ENCODE results near the gene HOXC12.

The HOXC12 gene

DNA sequence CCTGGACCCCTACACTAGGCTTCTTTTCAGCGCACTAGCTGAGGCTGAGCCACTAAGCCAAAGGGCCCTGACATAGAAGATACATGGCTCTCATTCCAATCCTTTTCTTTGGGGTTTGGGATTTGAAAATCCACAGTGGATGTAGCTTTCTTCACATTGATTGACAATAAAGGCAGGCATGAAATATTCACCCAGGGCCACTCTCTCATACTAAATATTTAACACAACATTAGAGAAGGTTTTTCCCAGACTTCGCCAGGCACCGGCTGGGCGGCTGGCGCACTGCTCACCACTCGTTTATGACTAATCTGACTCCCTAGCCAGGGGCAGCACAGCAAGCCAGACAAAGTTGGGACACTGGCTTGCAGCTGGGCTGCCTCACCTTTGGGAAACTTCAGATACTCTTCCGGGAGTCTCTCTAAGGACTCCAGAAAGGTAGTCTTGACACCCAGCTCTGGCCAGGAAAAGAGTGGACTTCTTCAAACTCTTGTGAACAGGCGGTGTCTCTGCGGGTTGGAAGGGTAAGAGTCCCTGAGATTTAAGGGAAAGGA, 17.5 kb downstream of the HOXC12 start:
- no peak for DNase-seq (ENCODE audit: low read depth)

DNA sequence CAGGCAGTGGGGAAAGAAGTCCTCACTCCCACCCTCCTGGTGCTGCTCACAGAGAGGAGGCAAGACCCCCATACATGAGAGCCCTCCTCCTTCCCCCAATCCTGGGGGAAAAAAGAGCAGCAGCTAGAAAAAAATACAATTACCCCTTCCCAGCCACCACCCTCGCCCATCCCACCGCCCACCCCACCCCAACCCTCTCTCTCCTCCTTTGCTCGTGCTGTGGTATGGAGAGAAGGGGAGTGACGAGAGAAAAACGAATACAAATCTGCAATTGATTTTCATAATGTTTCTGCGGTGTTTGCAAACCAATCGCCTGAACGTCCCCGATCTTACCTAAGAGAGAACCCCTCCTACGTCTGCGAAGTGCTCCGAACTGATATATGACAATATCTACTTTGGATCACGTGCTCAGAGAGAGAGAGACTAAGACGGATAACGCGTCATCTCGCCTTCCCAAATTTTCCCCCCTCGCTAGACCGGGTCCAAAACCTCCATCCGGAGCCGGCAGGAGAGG, 18.1 kb downstream of the HOXC12 start, which contains the start of gene HOXC11:
Gene HOXC11 (plus strand): TSS at position 405 of the 514 bp plus-strand sequence. CDS start 116 bp downstream, outside the sequence.
- DNase-seq (ENCODE audit: low read depth), result no peak

DNA sequence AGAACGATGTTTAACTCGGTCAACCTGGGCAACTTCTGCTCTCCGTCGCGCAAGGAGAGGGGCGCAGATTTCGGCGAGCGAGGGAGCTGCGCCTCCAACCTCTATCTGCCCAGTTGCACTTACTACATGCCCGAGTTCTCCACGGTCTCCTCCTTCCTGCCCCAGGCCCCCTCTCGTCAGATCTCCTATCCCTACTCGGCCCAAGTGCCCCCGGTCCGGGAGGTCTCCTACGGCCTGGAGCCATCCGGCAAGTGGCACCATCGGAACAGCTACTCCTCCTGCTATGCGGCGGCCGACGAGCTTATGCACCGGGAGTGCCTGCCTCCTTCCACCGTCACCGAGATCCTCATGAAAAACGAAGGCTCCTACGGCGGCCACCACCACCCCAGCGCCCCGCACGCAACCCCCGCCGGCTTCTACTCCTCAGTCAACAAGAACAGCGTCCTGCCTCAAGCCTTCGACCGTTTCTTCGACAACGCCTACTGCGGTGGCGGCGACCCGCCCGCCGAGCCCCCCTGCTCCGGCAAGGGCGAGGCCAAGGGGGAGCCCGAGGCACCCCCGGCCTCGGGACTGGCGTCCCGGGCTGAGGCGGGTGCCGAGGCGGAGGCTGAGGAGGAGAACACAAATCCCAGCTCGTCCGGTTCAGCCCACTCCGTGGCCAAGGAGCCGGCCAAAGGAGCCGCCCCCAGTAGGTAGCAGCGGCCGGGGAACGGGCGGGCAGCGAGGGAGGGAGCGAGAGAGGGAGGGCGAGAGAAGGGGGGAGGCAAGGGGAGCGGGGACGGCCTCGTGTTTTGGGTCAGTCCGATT, 18.7 kb downstream of the HOXC12 start:
- DNase-seq (ENCODE audit: low read depth), result no peak

DNA sequence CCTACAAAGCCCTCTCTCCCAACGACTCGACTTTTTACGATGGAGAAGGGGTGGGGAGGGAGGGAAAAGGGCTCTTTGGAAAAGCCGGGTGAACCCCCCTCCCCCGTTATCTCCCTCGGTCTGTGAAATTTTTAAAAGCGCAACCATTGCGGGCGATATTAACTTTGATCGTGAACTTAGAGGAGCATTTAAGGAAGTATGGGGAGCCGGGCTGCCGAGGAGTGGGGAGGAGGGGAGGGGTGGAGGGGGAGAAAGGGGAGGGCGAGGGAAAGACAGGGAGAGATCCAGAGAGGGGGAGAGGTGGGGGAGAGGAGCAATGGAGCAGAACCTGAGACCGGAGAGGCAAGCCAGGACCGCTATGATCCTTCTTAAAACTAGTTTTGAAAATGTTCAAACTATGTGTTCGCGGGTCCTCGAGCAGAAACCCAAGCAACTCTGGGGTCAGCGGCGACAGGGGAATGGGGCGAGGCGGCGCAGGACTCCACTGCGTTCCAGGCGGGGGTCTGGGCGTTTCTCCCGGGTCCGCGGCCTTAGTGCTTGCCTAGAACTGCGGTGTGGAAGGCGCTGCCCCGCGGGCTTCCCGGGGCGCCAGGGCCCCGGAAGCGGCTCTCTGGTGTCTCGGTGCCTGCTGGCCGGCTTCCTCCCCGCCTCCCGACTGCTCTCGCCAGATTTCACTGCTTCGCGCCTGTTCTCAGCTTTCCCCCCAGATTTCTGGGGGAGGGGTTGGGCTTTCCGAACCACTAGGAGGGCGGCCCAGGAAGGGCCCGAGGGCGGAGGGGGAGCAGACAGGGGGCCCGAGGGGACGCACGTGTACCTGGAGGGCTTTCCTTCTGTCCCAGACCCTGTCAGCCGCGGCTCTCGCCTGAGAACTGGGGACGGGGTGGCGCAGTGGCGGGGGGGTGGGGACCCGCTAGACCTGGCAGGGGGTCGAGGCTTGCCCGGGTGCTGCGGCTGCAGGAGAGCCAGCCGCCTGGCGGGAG, 19.7 kb downstream of the HOXC12 start, which contains the start of gene HOTAIR:
Gene HOTAIR (minus strand): TSS at position 871 of the 980 bp plus-strand sequence.
- DNase-seq (ENCODE audit: low read depth), result no peak

DNA sequence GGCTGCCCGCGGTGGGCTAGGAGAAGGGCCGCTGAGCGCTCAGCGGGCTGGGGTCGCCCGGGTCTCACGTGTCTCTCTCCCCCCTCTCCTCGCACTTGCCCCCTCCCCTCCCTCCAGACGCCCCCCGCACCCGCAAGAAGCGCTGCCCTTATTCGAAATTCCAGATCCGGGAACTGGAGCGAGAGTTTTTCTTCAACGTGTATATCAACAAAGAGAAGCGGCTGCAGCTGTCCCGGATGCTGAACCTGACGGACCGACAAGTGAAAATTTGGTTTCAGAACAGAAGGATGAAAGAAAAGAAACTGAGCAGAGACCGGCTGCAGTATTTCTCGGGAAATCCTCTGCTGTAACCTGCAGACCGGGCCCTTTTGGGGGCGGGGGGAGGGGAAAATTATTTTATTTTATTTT, 20.4 kb downstream of the HOXC12 start:
- DNase-seq (ENCODE audit: low read depth), result no peak

DNA sequence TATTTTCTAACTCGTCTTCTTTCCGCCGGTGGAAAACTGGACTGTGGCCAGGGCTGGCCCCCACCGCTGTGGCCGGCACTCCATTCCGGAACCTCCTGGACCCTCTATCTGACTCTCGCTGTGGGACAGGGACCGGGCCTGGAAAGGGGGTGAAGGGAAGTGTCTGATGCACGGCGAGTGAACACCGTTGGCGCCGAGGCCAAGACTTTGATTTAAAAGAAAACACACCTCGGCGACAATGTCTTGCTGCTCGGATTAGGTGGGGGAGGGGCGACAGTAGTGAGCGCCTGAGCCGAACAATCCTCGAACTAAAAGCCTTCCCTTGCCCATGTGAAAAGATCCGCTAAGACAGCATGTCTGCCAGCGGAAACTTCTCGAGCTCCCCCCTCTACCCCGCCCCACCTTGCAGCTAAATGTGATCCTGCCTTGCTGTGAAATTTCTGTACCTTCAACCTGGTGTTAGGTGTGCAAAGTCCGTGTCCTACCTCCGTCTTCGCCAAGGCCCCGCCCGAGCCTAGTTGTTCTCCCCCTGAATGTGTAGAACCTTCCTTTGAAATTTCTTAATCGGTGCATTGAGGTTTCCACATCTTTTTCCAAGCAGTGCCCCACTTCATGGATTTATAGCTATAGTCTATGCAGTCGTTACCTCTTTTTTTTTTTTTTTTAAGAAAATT, 20.9 kb downstream of the HOXC12 start:
- no peak for DNase-seq (ENCODE audit: low read depth)

DNA sequence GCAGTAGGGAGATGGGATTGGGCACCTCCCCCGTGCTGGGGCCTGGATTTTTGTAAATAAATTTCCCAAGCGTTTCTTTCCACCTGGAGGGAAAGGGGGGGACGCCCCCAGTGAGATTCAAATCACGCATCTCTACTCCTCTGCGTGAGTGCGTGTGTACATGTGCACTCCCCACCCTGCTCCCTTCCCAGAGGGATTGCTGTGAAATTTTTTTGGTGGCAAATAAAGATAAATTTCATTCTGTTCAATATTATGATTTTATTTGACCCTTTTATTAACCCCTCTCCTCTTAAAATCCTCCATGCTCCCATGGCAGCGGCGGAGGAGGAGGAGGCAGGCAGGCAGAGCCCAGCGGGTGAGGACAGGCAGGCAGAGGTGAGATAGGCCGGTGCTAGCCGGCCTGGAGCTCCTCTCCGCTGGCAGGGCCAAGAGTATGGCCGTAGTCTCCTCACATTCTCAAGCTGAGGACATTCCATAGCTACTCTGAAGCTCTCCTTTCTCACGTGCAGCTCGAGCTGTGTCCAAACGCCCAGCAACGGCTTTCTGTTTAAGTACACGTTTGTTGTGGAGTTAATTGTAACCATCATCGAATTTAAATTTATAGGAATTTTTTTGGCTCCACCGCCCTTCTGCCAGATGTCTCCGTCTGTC, 21.6 kb downstream of the HOXC12 start:
- no peak for DNase-seq (ENCODE audit: low read depth)

DNA sequence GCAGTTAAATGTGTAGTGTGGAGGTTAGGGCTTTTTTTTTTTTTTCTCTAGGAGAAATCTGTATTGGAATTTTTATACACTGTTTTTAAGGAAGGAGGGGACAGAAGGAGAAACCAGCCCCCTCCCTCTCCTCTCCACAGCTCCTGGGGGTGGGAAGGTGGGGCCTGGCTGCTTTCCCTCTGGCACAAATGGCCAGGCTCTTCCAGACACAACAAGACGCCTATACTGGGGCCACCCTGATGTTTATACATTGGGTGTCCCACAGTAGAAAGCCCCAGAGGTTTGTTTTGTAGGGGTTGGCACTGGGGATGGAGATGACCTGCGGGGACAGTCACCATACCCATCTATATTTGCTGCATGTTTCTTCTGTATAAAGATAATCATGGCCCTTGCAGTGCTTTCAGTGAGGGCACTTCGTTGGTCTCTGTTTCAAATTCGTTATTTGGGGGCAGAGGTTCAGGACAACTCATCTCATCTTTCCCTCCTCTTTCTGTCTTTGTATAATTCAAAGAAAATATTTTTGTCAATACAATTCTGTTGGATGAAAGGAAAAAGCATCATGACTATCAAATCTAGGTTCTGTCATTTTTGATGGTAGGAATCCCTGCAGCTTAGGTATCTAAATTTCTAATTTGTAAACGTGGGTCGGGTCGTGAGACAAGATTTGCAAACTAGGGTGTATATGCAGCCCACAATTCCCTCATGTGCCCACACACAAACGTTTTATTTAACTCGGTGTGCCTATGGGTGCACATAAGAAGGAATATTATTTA, 22.3 kb downstream of the HOXC12 start:
- no peak for DNase-seq (ENCODE audit: low read depth)

DNA sequence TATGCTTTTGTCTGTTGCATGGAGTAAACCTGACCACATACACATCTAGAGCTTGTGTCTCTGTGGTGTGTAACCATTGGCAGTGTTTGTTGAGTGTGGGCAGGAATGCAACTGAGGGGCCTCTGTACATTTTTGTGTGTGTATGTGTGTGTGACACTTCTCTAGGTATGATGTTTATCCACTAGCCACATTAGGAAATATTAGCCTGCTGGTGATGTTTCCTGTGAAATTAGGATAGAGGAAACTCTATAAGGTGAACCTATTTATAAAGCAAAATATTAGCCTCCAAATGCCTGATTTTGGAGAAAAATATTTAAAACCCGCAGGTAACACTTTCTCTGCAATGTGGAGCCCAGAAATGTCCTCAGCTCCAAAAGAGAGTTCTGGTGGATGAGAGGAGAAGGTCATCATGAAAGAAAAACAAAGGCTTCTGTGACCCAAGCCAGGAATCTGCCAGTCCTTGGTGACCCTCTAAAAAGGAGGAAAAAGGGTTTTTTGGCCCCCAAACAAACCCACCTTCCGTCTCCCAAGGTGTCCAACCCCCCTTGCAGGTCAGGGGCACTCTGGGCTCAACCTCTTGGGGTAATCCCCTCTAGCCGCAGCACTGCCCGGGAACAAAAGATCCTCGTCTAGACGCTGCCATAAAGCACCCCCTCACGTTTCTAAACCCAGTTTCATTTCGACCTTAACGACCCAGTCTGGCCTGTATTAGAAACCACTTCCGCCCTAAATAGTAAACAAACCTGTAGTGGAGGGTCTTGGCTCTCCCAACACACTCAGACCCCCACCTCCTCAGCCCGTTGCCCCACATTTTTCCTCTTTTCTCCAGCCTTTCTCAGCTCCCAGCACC, 23.1 kb downstream of the HOXC12 start:
- no peak for DNase-seq (ENCODE audit: low read depth)

DNA sequence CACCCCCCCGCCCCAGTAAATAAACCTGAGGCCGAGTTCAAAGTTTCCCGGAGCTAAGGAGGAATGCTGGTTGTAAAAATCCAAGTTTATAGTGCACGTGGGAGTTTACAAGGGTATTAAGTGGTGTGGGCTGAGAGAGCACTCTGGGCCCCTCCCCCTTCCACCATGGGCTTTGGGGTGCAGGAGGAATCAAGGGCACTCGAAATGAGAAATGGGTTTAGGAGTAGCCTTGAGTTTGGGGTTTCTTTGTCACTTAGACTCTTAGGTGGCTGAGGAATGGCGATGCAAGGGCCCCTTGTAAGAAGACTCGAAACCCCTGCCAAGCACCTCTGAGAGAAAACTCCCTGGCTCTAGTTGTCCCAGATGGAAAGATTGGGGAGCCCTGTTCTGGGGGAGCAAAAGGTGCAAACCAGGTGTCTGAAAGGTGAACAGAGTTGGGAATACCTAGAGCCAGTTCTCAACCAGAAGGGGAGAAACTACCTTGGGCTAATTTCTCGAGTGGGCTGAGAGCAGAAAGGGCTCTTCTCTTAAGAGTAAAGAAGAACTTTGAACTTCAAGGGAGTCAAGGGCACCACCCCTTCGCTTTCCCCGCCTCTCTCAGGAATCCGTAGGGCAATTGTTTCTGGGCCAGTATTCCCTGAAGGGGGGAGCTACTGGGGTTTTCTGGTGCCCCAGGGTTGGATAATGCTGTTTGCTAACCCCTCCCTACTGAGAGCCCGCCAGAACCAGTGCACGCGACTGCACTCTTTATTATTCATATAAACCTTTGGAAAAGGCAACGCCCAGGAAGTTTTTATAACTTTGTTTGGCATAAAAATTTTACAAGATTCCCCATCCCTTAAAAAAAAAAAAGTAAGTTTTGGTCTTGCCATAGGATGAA, 24.0 kb downstream of the HOXC12 start:
- DNase-seq (ENCODE audit: low read depth), result no peak

DNA sequence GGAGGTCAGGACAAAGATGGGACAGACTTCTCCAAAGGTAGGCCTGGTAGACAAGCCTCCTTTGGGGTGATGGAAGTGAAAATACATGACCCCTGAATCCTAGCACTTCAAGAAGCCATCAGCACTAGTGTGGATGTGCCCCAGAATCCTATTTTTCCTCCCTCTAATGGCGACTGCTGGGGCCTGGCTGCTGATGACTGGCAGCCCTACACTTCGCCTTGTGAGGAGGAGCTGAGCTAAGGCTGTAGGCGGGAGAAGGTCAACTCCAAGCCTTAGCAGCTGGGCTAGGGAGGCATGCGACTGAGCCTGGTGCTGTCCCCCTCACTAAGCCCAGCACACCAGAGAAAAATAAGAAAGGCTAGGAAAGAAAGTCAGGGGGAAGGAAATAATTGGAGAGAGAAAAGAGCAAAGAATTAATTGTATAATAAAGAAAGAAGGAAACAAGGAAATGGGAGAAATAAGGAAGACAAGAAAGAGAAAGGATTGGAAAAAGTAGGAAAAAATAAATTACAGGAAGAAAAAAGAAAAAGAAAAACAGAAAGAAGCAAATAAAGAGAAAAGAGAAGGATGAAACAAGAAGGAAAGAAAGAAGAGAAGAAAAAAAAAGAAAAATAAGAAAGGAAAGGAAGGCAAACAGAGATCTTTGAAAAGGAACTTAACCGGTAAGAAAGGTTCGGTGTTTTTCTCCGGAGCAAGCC, 25.6 kb downstream of the HOXC12 start:
- DNase-seq (ENCODE audit: low read depth), result no peak

DNA sequence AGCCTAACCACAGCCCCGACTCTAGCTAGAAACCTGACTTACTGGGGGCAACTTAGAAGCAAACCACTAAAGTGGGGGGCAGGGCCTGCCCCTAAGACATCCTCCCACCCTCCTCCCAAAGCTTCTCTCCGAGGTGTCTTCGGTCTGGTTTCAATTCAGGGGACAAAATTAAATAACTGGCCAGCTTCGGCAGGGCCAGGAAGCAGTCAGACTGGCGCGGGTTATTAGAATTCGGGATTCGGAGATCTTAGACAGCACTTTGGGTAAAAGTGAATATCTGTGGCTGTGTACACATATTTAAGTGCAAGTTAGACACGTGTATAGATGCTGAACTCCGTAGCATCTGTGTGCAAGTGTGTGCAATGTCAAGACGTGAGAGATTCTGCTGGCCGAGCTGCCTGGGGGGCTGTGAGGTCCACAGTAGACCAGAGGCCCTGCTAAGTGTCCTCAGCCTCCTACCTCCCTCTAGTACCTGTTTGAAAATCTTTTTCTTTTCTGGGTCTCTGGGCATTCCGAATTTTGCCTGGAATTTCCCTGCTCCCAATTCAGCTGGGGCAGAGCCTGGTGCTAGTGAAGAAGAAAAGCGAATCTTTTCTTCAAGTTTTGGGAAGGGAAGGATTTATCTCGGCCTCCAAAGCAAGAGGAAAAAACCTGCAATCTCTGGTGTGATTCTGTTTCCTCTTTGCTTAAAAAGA, 26.2 kb downstream of the HOXC12 start:
- no peak for DNase-seq (ENCODE audit: low read depth)

DNA sequence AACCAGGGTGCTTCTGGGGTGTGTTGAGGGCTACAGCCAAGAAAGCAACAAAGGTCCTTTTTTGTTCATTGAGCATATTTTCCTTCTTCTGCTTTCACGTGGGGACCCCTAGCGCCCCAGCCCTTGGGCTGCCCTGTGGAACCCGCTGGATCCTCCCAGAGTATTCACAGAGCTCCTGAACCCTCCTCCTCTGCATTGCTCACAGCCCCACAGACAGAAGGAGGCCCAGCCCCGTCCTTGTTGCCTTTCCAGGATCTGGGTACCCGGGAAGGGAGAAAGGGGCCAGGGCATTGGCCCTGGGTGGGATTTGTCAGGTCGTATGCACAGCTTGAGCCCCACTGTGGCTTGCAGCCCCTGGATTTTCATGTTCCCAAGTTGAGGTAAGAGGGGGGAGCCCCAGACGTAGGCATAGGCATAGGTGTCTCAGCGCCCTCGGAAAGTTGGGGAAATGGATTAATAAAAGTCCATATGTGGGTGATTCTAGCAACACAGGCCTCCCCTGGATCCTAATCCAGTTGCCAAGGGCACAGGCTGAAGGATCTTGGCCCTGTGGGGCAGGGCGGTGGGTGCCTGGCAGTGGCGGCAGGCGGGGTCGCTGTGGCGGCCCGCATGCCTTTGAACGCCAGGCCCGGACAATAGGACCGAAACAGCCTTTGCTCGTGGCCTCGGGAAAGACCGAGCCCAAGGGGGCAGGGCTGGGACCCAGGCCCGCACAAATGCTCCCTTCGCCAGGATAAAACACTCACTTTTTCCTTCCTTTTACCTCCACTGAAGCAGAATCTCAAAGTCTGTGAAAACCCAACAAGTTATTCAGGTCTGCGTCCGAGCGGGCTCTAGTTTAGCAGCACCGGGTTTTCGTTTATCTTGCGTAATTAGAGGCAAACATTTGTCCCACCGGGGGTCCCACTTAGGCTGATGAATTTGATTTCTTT, 27.2 kb downstream of the HOXC12 start:
- DNase-seq (ENCODE audit: low read depth), result no peak

DNA sequence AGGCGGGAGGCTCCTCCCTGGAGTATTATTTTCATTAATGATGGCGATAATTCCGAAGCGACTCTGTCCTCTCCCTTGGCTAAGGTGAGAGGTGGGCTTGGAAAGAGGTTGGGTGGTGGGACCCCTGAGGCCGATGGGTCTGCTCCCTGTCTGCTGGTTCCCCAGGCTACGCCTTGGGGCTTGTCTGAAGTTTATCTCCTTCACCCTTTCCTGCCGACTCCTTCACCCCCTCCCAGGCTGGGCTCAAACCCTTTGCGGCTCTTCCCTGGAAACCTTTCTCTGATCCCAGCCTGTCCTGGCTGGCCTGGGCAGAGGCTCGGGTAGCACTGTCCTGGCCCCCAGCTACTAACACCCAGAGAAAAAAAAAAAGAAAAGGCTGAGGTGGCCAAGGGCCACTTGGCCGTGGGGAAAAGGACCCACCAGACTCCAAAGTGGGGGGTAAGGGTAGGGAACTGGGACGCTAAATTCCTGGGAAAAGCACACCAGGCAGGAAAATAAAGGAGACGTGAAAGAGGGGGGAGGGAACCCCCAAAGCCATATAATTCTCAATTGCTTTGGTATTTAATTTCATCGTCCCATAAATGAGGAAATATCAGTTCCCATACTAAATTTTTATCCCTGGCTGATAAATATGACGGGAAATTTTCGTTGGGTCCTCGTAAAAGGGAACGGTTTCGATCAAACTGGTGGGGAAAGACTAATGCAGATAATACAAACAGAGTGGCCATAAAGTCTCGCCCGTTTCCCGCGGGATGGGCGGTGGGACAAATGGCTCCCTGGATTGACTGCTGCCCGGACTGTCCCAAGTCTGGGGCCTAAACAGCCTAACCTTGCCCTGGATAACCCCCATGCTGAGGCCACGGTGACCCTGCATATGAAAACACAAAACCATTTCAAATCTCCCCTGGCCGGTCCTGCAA, 28.2 kb downstream of the HOXC12 start:
- DNase-seq (ENCODE audit: low read depth), result no peak

DNA sequence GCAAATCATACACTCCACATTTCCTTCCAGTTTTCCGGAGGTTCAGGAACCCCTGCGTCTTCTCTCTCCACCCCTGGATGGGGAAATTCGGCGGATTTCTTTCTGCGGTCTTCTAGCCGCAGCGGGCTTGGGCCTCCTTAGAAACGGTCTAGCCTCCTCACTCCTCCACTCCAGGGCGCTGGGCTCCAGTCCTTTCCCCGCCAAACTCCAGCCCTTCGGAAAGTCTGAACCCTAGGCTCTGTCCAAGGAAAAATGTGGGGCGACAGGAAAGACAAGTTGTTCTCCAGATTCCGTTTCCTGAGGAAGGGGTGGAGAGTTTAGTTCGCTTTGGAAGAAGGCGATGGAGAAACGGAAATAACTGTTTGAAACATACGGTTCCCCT, 28.9 kb downstream of the HOXC12 start:
- no peak for DNase-seq (ENCODE audit: low read depth)

All from activated T-cell treated with anti-CD3 and anti-CD28 coated beads for 24 hours (primary cell).